Activated CD8-positive, alpha-beta memory T cell treated with anti-CD3 and anti-CD28 coated beads, Interleukin-2, amount 50 U/mL, for 24 hours (primary cell): Measurements from ENCODE around the gene ZNF750.

Source experiments
- DNase-seq: peaks from one replicate; pipeline ENCODE4 v3.0.0-alpha.2; 2020; ENCODE audit errors: extremely low read depth

ZNF750 gene

DNA sequence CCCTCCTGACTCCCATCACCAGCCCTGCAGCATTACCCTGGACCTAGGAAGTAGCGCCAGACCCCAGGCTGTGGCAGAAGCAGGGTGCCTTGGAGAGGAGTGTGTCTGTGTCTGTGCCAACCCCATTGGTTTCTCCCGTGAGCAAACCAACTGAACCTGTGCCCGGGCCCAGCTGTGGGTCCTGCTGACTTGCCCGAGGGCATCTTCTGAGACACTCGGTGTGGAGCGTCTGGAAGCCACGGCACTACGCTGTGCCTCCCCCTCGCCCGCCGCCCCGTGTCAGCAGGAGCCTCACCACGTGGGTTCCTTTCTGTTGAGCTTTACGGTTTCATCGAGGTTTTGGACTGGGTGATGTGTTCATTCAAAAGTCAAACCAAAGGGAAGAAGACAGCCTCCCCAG lies 27.8 kb downstream of the ZNF750 start:
- DNase-seq = no peak

DNA sequence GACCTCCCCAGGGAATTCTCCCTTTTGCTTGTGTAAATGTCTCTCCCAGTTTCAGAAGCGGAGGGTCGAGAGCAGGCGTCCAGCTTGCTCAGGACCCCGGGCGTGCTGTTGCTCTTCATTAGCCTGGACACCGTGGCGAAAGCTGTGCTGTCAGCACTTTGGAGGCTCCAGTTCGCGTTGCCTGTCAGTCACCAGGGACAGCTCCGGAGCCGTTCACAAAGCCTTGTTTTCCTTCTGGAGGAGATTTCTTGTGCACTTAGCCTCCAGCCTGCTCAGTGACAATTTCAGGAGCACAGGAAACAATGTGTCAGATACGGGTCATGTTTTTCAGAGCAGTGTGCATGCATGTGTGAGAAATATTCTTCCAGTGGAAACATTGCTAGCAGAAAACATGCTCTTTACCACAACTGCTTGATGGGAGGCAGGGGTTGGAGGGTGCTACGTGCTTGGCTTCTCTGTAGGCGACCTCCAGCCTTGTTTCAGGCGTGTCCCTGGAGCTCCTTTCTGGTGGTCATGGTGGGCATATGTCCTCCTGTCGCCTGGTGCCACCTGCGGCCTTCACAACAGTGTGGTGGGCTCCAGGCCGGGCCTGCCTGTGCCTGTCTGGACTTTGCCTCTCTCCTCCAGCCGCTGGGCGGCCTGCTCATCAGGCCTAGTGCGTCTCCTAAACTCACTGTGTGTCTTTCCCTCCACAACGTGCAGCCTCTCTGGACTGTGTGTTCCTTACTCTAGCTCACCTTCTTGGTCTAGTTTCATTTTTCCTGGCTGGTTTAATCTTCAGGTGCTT lies 29.0 kb downstream of the ZNF750 start:
- no peak for DNase-seq

DNA sequence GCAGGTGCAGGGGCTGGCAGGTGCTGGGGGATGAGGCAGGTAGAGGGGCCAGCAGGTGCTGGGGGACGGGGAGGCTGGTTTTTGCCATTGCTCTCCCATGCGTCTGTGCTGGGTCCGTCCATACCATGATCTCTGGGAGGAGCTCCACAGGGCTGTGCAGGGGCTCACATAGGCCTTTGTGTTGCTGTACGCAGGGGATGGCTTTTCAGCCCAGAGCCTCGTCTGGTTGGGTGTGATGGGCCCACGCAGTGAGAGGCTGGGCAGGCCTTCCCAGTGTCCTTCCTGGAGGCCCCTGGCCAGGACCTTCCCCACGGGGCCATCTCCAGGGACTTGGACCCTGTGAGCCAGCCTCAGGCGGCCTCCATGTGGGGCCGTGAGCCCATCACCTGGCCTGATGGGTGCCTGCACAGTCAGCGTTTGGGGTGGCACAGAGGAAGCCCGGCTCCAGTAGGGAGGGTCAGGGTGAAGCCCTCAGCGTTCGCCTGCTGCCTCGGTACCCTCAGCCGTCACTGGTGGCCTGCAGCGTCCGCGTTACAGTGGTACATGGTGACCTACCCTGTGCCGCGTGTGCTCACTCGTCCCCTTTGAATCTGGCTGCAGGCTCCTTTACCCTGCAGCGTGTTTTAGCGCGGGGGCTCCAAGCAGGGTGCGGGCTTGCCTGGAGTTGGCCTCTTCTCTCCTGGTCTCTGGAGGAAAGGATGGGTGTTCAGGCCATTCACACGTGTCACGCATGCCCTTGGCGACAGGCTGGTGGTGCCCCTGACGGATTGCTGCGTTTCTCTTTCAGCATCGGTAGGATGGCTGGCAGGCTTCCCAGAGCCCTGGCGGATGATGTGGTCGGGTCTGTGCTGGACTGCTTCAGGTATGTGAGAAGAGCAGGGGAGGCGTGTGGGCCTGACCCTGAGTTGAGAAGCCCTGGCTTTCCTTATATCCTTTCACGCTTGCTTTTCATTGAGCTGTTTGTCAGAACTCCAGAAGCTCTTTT lies 30.6 kb downstream of the ZNF750 start:
- no peak for DNase-seq

DNA sequence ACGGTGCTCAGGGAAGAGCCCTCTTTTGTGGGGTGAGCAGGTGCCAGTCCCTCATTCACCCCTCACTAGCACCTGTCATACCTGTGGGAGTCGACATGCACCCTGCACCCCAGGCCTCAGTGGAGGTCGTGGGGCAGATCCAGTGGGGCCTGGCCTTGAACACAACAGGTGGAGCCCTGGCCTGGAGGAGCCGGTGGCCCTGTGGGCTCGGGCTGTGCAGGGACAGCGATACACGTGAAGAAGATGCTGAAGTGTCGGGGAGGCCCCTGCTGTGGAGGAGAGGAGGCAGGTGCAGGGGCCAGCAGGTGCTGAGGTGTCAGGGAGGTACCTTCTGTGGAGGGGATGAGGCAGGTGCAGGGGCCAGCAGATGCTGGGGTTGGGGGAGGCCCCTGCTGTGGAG lies 31.8 kb downstream of the ZNF750 start:
- no peak for DNase-seq

DNA sequence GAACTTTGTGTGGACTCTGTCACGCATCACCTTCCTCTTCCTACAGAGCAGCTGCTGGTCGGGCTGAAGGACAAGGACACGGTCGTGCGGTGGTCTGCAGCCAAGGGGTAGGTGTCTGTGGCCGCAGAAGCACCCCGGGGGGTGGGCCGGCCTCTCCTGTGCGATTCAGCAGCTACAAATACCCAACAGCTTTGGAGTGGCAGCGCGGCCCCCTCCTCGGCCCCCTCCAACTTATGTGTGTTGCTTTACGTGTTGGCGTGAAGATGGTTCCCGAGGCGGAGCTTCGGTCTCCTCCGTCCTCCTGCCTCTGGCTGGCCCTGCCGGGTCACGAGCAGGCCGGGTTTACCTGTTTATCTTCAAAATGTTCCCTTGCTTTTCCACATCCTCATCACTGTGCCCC lies 32.3 kb downstream of the ZNF750 start:
- no peak for DNase-seq

DNA sequence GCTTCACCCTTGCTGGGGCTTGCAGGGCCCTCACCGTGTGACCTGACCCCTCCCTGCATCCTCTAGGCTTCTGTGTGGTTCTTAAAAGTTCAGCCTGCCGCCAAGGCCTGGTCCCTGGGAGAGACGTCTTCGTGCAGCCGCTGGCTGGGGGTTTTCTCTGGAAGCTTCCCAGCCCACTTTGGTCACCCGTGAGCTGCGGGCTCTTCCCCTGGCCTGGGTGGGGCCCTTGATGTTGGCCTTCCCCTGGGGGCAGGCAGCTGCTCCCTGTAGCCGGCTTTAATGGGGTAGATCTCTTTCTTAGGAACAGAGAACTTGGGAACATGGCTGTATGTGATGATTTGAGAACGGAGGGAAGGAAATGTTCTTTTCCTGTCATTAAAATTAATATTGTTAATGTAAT lies 32.7 kb downstream of the ZNF750 start:
- no peak for DNase-seq

DNA sequence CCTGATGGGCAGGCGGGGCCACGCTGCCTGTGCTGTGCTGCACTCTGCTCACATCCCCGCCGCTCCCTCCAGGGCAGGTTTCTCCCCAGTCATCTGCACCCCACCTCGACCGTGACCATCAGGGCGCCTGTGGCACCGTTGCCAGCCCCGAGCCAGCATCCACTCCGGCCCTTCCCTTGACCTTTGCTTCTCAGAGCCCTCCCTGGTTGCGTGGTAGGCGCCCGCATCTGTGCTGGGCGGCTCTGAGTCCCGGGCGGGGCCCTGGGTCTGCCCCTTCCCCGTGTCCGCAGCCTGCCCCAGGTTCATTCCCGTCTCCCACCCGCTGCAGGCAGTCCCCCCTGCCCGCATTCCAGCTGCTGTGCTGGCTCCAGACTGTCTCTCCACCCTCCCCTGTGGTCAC lies 33.2 kb downstream of the ZNF750 start:
- DNase-seq = no peak

DNA sequence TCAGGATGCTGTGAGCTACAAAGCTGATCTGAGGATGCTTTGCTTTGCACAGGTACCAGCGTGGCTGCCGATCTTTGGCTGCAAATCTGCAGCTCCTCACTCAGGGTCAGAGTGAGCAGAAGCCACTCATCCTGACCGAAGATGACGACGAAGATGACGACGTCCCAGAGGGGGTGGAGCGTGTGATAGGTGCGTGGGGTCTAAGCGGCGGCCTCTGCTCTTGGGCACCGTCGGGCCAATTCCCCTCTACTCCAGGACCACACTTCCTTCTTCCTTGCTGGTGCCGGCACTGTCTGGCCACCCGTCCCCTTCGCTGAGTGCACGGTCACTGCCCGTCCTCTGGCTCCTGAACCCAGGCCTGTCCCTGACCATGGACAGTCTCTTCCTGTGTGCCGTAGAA lies 34.0 kb downstream of the ZNF750 start:
- no peak for DNase-seq

DNA sequence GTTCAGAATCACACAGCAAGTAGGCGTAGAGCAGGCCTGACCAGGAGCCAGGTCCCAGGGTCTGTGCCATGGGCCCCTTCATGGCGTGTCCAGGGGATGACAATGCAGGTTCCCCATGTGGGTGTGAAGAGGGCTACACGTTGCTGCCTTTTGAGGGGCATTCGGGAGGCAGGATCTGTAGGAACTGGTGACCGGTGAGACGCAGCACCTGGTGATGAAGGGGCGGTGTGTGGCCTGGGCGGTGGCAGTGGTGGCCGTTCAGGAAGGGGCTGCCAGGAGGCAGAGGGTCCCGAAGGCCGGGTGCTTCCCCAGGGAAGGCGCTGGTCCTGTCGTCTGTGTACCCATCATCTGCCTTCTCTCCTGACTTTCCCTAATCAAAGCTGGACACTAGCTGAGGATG lies 34.6 kb downstream of the ZNF750 start:
- no peak for DNase-seq

DNA sequence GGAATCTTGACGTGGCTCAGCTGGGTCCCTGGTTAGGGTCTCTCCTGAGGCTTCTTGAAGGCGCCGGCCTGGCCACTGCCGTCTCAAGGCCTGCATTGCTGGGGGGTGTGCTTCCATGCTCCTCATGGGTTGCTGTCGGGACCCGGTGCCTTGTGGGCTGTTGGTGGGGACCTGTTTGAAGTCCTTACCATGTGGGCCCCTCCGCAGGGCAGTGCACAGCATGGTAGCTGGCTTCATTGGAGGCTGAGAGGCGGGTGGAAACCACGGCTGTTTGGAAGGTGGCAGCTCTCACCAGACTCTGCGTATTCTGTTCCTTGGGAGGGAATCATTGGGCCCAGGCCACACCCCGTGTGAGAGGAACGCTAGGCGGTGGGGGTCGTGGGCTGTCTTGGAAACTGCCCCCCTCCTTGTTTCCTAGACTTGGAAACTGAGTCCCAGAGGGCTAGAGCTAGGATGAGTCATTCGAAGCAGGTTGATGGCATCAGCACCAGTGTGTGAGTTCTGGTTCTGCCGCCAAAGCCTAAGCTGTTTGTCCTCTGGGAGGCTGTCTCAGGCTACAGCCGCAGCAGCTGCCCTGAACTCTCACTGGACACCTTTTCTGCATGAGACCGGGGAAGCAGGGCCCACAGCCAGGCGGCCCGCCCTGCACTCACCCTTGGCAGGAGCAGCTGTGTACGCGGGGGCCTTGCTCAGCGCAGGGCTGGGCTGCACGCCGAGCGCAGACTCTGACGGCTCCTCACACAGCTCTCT lies 35.2 kb downstream of the ZNF750 start:
- DNase-seq = no peak

DNA sequence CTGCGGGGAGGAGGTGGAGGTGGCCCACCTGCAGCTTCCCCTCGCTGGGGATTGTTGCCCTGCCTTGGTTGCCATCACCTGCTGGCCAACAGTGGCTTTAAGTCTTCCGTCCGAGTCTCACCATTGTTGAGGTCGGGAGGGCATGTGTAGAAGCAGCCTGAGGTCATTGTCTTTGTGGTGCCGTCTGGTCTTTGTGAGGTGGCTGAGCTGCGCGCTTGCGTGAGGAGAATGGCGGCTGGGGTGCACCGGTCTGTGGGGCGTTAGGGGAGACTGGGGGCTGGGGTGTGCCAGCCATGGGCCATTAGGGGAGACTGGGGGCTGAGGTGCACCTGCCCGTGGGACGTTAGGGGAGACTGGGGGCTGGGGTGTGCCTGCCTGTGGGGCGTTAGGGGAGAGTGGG lies 36.2 kb downstream of the ZNF750 start:
- no peak for DNase-seq

DNA sequence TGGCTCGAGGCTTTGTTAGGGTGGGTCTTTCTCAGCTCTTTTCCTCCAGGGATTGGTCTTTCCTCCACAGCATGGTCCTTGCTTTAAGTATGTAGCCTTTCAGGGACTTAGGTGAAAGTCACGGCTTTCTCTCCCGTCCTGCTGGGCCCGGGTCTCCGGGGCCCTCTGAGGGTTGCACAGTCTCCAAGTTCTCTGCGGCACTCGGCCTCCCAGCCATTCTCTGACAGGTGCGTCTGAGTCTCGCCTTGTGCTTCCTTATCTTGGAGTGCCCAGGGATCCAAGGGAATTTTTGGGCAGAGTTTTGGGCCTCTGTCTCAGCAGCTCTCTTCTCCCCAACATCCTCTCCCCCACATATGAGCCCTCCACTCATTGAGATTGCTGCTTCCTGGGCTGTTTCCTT lies 36.6 kb downstream of the ZNF750 start:
- no peak for DNase-seq

DNA sequence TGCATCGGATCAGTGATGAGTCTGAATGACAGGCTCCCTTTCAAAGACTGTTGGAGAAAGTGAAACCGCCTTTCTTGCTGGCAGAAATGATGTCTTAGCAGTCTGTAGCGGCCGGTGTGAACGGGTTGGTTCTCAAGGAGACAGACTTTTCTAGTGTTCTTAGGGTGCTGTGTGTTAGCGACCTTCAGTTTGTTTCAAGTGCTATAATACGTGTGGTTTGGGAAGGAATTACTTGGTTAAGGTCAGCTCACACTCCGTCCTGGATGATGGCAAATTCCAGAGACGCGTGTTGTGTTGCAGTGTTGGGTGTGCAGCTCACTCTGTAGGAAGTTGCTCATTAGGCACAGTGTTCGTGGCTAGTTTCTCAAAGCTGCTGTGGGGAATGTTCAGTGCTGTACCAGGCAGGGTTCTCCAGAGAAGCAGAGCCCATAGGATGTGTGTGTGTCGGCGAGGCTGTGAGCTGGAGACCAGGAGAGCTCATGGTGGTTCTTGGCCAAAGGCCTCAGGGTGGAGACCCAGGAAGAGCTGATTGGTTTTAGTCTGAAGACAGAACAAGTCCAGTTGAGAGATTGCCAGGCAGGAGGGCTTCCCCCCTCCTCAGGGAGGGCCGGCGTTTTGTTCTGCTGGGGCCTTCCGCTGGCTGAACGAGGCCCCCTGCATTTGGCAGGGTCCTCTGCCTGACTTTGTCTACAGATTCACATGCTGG lies 37.6 kb downstream of the ZNF750 start:
- no peak for DNase-seq

DNA sequence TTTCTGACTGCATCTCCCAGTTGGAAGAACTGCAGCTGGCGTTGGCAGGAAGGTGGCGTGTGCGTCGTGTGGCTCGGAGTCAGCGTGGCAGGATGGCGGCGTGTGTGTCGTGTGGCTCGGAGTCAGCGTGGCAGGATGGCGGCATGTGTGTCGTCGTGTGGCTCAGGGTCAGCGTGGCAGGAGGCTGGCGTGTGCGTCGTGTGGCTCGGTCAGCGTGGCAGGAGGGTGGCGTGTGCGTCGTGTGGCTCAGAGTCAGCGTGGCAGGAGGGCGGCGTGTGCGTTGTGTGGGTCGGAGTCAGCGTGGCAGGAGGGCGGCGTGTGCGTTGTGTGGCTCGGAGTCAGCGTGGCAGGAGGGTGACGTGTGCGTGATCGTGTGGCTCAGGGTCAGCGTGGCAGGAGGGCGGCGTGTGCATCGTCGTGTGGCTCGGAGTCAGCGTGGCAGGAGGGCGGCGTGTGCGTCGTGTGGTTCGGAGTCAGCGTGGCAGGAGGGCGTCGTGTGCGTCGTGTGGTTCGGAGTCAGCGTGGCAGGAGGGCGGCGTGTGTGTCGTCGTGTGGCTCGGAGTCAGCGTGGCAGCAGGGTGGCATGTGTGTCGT lies 38.3 kb downstream of the ZNF750 start:
- DNase-seq = no peak

DNA sequence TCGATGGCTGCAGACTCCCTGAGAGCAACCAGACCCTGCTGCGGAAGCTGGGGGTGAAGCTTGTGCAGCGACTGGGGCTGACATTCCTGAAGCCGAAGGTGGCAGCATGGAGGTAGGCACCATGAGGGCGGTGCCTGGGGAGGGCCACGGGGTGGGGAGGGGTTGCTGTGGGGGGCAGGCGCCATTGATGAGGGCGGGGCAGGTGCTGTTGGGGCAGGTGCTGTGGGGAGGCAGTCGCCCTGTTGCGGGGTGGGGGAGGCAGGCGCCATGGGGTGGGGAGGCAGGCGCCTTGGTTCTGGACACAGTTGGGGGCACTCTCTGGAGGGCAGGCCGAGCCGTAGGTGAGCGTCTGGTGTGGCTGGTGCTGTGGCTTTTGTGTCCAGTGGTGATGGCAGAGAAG lies 38.9 kb downstream of the ZNF750 start:
- no peak for DNase-seq

DNA sequence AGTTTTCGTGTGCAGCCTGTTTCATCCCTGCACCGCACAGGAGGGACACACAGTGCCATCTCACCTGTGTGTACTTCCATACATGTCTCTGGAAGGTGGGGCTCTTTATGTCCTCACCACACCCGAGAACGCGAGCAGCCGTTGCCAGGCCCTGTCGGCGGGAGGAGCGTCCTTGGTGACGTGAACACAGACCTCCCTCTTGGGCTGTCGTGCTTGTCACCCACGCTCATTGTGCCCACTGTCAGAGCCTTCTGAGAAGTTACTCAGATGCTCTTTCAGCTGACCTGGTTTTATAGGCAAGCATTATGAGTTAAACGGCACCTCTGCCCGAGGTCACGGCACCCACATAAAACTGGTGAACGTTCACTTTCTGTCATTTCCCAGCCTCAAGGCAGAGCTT lies 40.2 kb downstream of the ZNF750 start:
- no peak for DNase-seq

DNA sequence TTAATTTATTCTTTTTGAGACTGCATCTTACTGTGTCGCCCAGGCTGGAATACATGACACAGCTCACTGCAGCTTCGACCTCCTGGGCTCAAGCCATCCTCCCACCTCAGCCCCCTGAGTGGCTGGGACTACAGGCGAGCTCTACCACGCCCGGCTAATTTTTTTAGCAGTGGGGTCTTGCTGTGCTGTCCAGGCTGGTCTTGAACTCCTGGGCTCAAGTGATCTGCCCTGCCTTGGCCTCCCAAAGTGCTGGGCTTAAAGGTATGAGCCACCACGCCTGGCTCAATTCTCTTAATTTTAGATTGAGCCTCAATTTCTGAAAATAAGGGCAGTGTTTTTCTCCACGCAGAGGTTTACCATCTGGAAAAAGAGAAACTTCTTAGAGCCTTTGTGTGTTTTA lies 41.1 kb downstream of the ZNF750 start:
- no peak for DNase-seq

DNA sequence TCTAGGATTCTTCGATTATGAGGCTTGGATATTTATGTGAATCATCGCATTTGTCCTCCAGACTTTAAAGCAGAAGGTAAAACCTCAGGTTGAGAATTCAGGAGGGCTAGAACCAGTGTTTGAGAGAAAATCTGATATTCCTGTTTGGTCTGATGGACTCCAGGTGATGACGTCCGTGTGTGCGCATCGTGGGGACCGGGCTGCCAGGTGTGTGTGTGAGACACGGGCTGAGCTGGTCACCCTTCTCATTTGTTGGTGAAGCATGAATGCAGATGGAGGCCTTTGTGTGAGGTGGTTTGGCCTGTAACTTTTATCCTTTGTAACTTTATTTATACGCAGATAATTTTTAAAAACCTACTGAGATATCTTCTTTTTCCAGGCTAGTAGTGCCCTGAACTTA lies 42.8 kb downstream of the ZNF750 start:
- no peak for DNase-seq

DNA sequence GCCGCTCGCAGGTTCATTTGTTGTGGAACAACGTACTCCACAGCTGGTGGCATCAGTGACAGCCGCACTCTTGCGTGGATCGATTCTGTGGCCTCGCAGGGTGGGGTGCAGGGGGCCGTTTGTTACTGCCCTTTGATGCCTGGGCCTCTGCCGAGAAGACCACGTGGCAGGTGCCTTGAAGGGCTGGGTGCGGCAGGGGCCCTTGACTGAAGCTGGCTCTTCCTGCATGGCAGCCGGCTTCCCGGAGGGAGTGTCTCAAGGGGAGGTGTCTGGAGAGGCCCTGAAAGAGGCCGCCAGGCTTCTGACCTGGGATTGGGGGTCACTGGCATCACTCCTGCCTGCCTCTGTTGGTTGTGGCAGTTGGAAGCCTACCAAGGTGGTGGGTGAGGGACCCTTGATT lies 44.2 kb downstream of the ZNF750 start:
- DNase-seq = no peak

DNA sequence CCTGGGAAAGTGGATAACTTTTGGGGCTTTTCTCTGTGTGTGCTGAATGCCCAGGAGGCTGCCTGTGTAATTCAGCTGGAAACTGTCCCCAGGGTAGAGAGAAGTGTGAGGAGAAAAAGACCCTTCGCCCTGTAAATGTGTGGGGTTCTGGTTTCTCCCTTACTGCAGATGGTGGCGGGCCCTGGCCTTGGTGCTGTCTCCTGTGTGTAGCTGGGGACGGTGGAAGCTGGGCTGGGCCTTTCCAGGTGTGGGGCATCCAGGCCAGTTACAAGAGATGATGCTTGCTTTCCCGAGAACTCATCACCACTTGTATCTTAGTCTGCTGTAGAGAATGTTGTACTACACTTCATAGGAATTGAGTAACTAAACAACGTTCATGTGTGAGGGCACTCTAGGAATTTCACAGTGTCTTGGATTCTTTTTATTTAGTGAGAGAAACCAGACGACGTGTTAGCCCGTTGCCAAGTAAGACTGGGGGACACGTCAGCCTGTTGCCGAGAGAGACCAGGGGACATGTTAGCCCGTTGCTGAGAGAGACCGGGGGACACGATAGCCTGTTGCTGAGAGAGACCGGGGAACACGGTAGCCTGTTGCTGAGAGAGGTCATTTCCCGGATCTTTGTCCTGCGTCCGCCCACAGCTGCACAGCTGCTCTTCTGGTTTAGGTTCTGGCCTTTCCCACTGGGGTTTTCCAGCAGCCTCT lies 44.9 kb downstream of the ZNF750 start:
- no peak for DNase-seq
